Measurements from ENCODE around the gene KRTAP6-3.

Gene KRTAP6-3

DNA sequence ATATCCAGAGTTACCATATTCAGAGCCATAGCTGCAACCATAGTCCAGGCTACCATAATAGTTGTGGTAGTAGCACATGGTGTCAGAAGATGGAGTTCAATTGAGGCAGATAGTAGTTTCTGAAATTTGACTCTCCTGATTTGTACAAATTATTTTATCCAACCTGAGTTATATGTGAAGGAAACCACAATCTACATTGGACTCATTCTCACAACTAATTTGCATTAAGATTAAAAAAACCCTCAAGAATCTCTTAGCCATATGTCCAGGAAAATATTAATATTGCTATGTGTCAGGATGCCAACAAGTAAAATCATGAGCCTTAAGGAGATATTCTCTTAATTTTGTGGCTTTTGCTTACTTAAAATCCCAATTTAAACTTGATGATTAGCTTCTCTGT lies 1.9 kb upstream of the KRTAP6-3 start, which contains the start of gene KRTAP22-2:
Gene KRTAP22-2 (minus strand): TSS at position 101 of the 400 bp plus-strand sequence.
- Histone ChIP-seq H3K79me2 (ENCODE audit: insufficient read depth, low read depth) (no peaks in the 10 kb centered on the region), H3K27me3 (ENCODE audit: insufficient read depth, low read depth) (no peaks in the 10 kb centered on the region), H3K9ac (no peak within 1 kb of the TSS), H3K27ac (no peak within 1 kb of the TSS), H3K4me1 (ENCODE audit: low read depth, poor library complexity, severe bottlenecking) (no peaks in the 10 kb centered on the region), H3K36me3 (ENCODE audit: insufficient read depth) (no peaks in the 10 kb centered on the region), H3K4me2 (no peak within 1 kb of the TSS), H3K4me3 (IDR thresholded peaks at IDR 0.05; ENCODE audit: insufficient read depth, low read depth, low read length) (no peak within 1 kb of the TSS), H4K20me1 (ENCODE audit: insufficient read depth) (no peaks in the 10 kb centered on the region), H2AFZ (ENCODE audit: low read depth) (no peak within 1 kb of the TSS)
- TF ChIP-seq, protein P1, sequence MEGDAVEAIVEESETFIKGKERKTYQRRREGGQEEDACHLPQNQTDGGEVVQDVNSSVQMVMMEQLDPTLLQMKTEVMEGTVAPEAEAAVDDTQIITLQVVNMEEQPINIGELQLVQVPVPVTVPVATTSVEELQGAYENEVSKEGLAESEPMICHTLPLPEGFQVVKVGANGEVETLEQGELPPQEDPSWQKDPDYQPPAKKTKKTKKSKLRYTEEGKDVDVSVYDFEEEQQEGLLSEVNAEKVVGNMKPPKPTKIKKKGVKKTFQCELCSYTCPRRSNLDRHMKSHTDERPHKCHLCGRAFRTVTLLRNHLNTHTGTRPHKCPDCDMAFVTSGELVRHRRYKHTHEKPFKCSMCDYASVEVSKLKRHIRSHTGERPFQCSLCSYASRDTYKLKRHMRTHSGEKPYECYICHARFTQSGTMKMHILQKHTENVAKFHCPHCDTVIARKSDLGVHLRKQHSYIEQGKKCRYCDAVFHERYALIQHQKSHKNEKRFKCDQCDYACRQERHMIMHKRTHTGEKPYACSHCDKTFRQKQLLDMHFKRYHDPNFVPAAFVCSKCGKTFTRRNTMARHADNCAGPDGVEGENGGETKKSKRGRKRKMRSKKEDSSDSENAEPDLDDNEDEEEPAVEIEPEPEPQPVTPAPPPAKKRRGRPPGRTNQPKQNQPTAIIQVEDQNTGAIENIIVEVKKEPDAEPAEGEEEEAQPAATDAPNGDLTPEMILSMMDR (conservative IDR thresholded peaks at IDR 0.05; ENCODE audit: low read depth, low read length), result no peak

DNA sequence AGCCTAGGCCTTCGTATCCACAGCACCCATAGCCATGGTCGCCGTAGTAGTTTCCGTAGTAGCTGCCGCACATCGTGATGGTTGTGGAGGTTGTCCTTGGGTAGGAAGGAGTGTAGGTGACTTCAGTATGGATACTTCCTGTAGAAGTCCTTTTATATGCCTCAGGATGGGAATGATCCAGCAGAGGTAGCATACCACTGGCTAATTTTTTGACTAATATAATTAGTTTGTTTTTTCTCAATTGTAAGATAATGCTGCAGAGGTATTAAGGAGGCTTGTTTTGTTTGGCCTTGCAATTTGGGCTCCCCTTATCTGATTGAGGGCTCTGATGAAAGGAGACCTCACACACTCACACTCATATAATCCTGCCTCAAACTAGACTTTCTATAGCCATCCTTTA lies 6.6 kb downstream of the KRTAP6-3 start, which contains the start of gene KRTAP6-2:
Gene KRTAP6-2 (minus strand): TSS at position 101 of the 400 bp plus-strand sequence. CDS start 28 bp downstream, at position 73.
- Histone ChIP-seq H2AFZ (ENCODE audit: low read depth) (no peak within 1 kb of the TSS), H3K4me2 (no peak within 1 kb of the TSS), H3K27ac (no peak within 1 kb of the TSS), H3K79me2 (ENCODE audit: insufficient read depth, low read depth) (no peaks in the 10 kb centered on the region), H3K9ac (no peak within 1 kb of the TSS), H4K20me1 (ENCODE audit: insufficient read depth) (no peaks in the 10 kb centered on the region), H3K4me1 (ENCODE audit: low read depth, poor library complexity, severe bottlenecking) (no peaks in the 10 kb centered on the region), H3K4me3 (IDR thresholded peaks at IDR 0.05; ENCODE audit: insufficient read depth, low read depth, low read length) (no peak within 1 kb of the TSS), H3K36me3 (ENCODE audit: insufficient read depth) (no peaks in the 10 kb centered on the region), H3K27me3 (ENCODE audit: insufficient read depth, low read depth) (no peaks in the 10 kb centered on the region)
- TF ChIP-seq, protein P1 (conservative IDR thresholded peaks at IDR 0.05; ENCODE audit: low read depth, low read length), result no peak

DNA sequence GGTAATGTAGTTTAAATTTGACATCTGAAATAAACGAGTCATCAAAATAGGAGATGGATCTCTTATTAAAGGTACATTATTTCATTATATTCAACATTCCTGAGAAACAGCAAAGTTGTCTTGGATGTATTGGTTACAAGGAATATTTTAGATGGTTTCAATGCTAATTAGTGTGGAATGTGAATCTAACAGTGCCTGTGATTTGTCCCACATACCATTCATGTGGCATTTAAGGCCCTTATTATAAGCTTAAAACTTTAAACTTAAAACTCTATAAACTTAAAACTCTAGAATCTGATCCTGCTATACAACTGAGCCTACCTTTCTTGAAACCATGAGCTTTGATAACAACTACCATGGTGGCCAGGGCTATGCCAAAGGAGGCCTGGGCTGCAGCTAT lies 8.5 kb downstream of the KRTAP6-3 start, which contains the start of gene KRTAP22-1:
Gene KRTAP22-1 (plus strand): TSS at position 301 of the 400 bp plus-strand sequence.
- H3K4me2 ChIP-seq, result no peak within 1 kb of the TSS
- H3K79me2 ChIP-seq (ENCODE audit: insufficient read depth, low read depth), result no peaks in the 10 kb centered on the region
- H3K4me1 ChIP-seq (ENCODE audit: low read depth, poor library complexity, severe bottlenecking), result no peaks in the 10 kb centered on the region
- TF ChIP-seq, protein P1 (conservative IDR thresholded peaks at IDR 0.05; ENCODE audit: low read depth, low read length), result no peak
- no peak within 1 kb of the TSS for H3K27ac ChIP-seq
- no peaks in the 10 kb centered on the region for H3K36me3 ChIP-seq (ENCODE audit: insufficient read depth)
- H4K20me1 ChIP-seq (ENCODE audit: insufficient read depth), result no peaks in the 10 kb centered on the region
- no peak within 1 kb of the TSS for H3K9ac ChIP-seq
- H3K27me3 ChIP-seq (ENCODE audit: insufficient read depth, low read depth), result no peaks in the 10 kb centered on the region
- H3K4me3 ChIP-seq (IDR thresholded peaks at IDR 0.05; ENCODE audit: insufficient read depth, low read depth, low read length), result no peak within 1 kb of the TSS
- no peak within 1 kb of the TSS for H2AFZ ChIP-seq (ENCODE audit: low read depth)

DNA sequence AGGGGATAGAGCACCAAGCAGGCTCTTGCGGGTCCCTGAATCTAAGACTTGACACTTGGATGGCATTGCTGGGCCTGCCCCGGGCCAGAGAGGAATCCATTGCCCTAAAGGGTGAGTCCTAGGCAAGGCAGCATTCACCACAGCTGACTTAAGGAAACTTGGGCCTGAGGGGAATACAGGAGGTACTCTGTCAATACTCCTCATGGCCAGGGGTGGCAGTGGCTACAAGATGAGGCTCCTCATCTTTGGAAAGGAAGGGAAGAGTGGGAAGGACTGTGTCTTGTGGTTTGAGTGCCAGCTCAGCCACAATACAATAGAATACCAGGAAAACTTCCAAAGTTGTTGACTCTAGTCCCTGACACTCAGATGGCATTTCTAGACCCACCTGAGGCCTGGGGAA lies 13.7 kb downstream of the KRTAP6-3 start:
- H2AFZ ChIP-seq (ENCODE audit: low read depth), result no peak overlapping the region
- H3K4me1 ChIP-seq (ENCODE audit: low read depth, poor library complexity, severe bottlenecking), result no peaks in the 10 kb centered on the region
- H3K4me3 ChIP-seq (IDR thresholded peaks at IDR 0.05; ENCODE audit: insufficient read depth, low read depth, low read length), result no peak overlapping the region
- H3K79me2 ChIP-seq (ENCODE audit: insufficient read depth, low read depth), result no peaks in the 10 kb centered on the region
- TF ChIP-seq, protein P1 (conservative IDR thresholded peaks at IDR 0.05; ENCODE audit: low read depth, low read length), result no peak
- H4K20me1 ChIP-seq (ENCODE audit: insufficient read depth), result no peaks in the 10 kb centered on the region
- H3K27me3 ChIP-seq (ENCODE audit: insufficient read depth, low read depth), result no peaks in the 10 kb centered on the region
- no peaks in the 10 kb centered on the region for H3K36me3 ChIP-seq (ENCODE audit: insufficient read depth)
- H3K27ac ChIP-seq, result no peak overlapping the region
- no peak overlapping the region for H3K4me2 ChIP-seq
- H3K9ac ChIP-seq, result no peak overlapping the region

All from KMS-11 (cell line).